H1 (cell line): ENCODE measurements around the gene CFAP58. TPM values are rescaled to one million over a fixed set of nuclear protein-coding genes. Genes with fewer than 3 reads are reported as not detected.

Experiments used
- ATF2 ChIP-seq: IDR thresholded peaks from 2 replicates; pipeline ENCODE4 v1.6.1; 2012; ENCODE audit warnings: low read length, inconsistent platforms
- CHD1 ChIP-seq: IDR thresholded peaks from 2 replicates; pipeline ENCODE4 v1.6.1; 2012; ENCODE audit warnings: low read depth, low read length, improper control_type of control experiment
- EGR1 ChIP-seq: IDR thresholded peaks from 2 replicates; pipeline ENCODE4 v1.6.1; 2011; ENCODE audit warnings: low read depth, low read length, borderline replicate concordance
- GABPA ChIP-seq: IDR thresholded peaks from 2 replicates; pipeline ENCODE4 v1.6.1; 2011; ENCODE audit warnings: mild to moderate bottlenecking, low read length, moderate library complexity, borderline replicate concordance; ENCODE audit not compliant: insufficient read depth
- RFX5 ChIP-seq: IDR thresholded peaks from 2 replicates; pipeline ENCODE4 v1.6.1; 2011; ENCODE audit warnings: low read depth, low read length, improper control_type of control experiment, borderline replicate concordance
- SIX5 ChIP-seq: IDR thresholded peaks from 2 replicates; pipeline ENCODE4 v1.6.1; 2011; ENCODE audit warnings: mild to moderate bottlenecking, low read depth, low read length
- SP1 ChIP-seq: IDR thresholded peaks from 2 replicates; pipeline ENCODE4 v1.6.1; 2011; ENCODE audit warnings: low read depth, low read length
- TAF7 ChIP-seq: optimal IDR thresholded peaks from 2 replicates; pipeline ENCODE3; 2011; ENCODE audit warnings: low read depth, mild to moderate bottlenecking, inconsistent platforms, low read length, moderate library complexity, borderline replicate concordance
- TCF12 ChIP-seq: IDR thresholded peaks from 2 replicates; pipeline ENCODE4 v1.6.1; 2011; ENCODE audit warnings: low read depth, mild to moderate bottlenecking, low read length
- YY1 ChIP-seq: IDR thresholded peaks from 2 replicates; pipeline ENCODE4 v1.6.1; 2011; ENCODE audit warnings: low read depth, mild to moderate bottlenecking, low read length
- polyA plus RNA-seq, 7 experiments: library from polyadenylated mRNA; depleted of rRNA in 3 of 7; stranded (reverse) in 5 of 7; unstranded in 2 of 7; fragments of >200 nt in 5 of 7; fragments of 200-250 nt in 2 of 7; gene quantifications; 1 replicate in 5 of 7; 2 replicates in 1 of 7; 4 replicates in 1 of 7; pipeline versions ENCODE4 v1.2.1 to v1.2.3, GENCODE V29; 2011 to 2013; ENCODE audit warnings: missing spikeins in 2 of 7, mixed read lengths in 2 of 7
- total RNA-seq: library from RNA; stranded (reverse); fragmentation: NEBNext Ultra II Directional; extraction: Animal tissue kit (Norgen Biotek cat#: 25700); gene quantifications from 2 replicates; pipeline ENCODE4 v1.2.1, GENCODE V29; 2021

The CFAP58 gene
- total and polyA plus RNA-seq, 2 of the 8 experiments (the other 6 are each of a cell fraction or from before 2014, with no cell fraction given) = 0.32 to 0.71 TPM

- no peak for TF ChIP-seq CHD1
- no peak for TF ChIP-seq RFX5
- no peak for TF ChIP-seq EGR1
- no peak for TF ChIP-seq TAF7
- no peak for TF ChIP-seq TCF12
- TF ChIP-seq GABPA = no peak
- TF ChIP-seq YY1 = no peak
- no peak for TF ChIP-seq SIX5
- no peak for TF ChIP-seq SP1
- TF ChIP-seq ATF2 = no peak
- TF ChIP-seq, all 59 proteins: peak for 0
Observed at GRCh38 chr10:104324221-104324686, 29.4 kb upstream of the CFAP58 start (continued).
